ENCODE results near the gene ADCY3.

Gene ADCY3

GRCh38 chr2:24920098-24920808 lies at the start of gene ADCY3:
ADCY3 (minus strand) TSS chr2:24920237; CDS start chr2:24918987, 1,250 bp downstream.
- peak; percentile 81 for DNase-seq

GRCh38 chr2:24969784-24970183 lies 49.7 kb upstream of the ADCY3 start:
- DNase-seq: no peak

DNA sequence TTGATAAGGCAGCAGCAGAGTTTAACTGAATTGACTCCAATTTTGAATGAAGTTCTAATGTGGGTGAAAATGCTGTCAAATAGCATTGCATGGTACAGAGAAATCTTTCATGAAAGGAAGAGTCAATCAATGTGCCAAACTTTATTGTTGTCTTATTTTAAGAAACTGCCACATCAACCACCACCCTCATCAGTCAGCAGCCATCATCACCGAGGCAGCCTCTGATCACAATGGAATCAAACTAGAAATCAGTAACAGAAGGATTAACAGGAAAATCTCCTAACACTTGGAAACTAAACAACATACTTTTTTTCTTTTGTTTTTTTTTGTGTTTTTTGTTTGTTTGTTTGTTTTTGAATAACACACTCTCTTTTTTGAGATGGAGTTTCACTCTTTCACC lies 41.9 kb upstream of the ADCY3 start:
- DNase-seq: no peak

GRCh38 chr2:24959761-24960160 lies 39.7 kb upstream of the ADCY3 start:
- no peak for DNase-seq

DNA sequence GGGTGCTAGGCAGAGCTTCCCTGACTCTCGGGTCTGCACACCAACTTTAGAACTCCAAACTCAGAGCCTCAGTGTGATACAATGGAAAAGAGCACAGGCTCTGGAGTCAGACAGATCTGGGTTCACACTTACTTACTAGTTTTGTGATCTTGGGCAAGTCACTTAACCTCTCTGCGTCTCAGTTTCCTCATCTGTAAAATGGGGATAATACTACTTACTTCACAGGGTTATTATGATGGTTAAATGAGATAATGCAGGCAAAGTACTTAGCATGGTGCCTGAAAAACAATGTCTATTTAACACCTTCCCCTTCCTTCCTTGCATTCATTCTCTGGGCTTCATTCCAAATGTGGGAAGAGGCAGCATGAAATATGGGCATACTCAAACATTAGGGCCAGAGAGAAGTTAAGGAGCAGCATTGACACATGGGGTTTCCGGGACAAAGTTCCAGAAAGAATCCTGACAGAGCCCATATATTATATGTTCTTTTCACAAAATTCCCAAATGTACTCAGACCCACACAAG lies 38.4 kb upstream of the ADCY3 start:
- DNase-seq: no peak

GRCh38 chr2:24957976-24958375 lies 37.9 kb upstream of the ADCY3 start:
- DNase-seq: no peak

- no peak for DNase-seq
Observed at GRCh38 chr2:24957221-24957620, 37.2 kb upstream of the ADCY3 start.

GRCh38 chr2:24955921-24956320 lies 35.9 kb upstream of the ADCY3 start:
- DNase-seq: no peak

- DNase-seq: no peak
Observed at GRCh38 chr2:24955232-24955631, 35.2 kb upstream of the ADCY3 start.

DNA sequence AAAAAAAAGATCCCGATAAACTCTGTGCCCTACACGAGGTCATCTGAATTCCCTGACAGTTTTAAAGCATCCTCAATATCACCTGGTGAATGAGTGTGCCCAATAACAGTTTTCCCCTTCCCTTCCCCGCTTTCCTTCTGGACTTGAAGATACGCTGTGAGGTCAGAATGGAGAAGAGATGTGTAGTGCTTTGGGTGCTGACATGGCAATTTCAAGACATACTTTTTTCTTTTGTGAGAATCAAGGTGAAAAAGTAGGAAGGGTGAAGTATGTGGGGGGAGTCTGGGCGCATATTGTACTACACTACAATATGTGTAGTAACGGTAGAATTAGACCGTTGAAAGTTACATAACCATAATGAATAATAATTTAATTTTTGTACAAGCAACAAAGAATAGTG lies 30.1 kb upstream of the ADCY3 start:
- DNase-seq: no peak

GRCh38 chr2:24948506-24948905 lies 28.5 kb upstream of the ADCY3 start:
- DNase-seq: no peak

DNA sequence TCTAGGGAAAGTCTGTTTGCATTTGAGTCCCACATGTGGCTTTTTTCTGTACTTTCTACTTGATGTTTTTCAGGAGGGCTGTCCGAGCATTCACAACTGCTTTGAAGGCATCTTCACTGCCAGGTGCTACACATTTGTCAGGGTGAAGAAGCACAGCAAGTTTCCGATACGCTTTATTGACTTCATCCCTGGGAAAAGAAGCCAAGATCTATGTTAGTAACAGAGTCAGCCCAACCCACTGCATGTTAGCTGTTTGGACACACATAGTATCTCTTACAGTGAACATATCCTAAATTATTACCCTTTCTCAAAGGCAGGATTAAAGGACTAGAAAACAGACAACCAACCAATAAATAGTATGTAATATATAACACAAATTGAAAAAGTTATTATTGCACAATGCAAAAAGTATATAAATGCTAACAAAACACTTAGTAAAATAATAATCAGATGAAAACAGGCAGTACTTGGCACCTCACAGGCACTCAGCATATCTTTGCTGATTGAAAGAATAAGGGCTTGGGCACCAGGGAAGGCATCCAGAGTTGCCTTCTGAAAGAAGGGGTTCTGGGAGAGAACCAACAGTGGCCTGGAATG lies 27.6 kb upstream of the ADCY3 start:
- no peak for DNase-seq

DNA sequence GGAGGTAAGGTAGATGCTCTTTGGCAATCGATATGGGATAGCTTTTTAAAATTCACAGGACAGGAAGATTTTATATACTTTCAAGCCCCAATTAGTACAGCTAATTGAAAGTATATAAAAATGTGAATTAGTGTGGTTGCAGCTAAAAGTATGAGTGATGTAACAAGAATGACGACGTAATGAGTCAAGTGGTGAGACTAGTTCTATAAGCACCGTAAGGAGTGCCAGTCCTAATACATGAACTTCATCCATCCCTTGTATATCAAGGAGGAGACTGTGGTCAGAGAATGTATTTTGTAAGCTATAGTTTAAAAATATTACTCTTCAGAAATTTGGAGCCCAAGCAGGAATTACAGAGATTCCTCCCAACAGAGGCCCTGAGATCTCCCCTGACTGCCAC lies 25.9 kb upstream of the ADCY3 start:
- no peak for DNase-seq

- DNase-seq: no peak
Observed at GRCh38 chr2:24943427-24944053, 23.5 kb upstream of the ADCY3 start.

GRCh38 chr2:24939353-24939752 lies 19.3 kb upstream of the ADCY3 start:
- no peak for DNase-seq

DNA sequence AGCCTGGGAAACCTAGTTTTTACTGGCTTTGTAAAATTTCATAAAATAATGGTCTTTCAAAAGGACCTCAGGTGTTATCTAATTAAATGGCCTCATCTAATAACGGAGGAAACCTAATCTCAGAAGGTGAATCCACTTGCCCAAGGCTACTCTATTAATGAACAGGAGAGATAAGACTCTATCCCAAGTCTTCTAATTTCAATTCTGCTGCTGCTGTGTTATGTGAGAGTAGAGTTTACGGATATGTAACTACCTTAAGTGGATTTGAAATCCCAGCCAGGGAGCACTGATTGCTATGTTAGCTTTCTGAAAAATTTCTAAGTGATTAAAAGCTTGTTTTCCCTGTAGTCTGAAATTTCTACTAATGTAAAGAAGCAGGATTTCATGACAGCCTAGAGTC lies 17.2 kb upstream of the ADCY3 start:
- no peak for DNase-seq

DNA sequence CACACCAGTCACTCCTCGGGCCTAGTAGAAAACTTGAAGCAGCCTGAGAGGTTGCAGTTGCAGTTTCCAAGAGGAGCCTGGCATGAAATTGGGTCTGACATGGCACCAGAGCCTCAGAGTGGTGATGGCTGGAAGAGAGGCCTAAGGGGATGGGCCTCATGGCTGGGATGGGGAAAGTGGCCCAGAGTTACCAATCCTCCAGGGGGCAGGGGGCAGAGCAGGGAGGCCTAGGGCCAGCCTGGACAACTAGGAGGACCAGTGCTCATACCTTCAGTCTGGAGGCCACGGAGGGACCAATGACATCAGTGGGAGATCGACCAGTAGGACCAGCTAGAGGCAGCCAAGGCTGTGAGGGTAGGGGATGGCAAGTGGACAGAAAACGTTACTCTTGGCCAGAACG lies 15.1 kb upstream of the ADCY3 start:
- no peak for DNase-seq

GRCh38 chr2:24932715-24933114 lies 12.7 kb upstream of the ADCY3 start:
- DNase-seq: no peak

GRCh38 chr2:24930768-24931167 lies 10.7 kb upstream of the ADCY3 start:
- DNase-seq: peak; percentile 46

GRCh38 chr2:24929230-24929629 lies 9.2 kb upstream of the ADCY3 start:
- DNase-seq: no peak

GRCh38 chr2:24928036-24928435 lies 8.0 kb upstream of the ADCY3 start:
- DNase-seq: no peak

DNA sequence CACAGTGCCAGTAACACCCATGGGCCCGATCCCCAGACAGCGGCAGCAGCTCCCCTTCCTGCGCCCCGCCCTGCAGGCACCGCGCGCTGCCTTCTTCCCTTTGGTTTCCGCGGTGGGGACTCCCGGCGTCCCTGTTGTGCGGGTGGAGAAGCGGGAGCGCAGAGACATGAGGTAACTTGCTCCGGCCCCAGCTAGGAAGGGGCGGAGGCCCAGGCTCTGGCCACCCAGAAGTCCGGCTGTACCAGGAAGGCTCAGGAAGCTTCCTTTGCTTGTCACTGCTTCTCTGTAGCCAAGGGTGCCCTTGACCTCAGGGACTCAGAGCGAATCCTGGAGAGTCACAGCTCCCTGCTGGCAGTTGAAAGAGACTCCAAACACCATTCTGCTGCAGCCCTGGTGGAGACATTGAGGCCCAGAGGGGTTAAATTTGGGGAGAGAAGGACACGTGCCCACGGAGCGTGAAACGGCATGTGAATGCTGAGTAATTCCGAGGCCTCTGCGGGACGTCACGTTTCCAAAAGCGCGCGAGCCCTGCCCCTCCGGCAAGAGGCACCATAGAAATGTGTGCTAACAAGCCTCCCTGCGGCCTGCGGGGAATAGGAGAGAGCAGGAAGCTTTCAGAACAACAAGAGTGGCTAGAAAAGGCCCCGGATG lies 6.7 kb upstream of the ADCY3 start:
- peak; percentile 82 for DNase-seq

DNA sequence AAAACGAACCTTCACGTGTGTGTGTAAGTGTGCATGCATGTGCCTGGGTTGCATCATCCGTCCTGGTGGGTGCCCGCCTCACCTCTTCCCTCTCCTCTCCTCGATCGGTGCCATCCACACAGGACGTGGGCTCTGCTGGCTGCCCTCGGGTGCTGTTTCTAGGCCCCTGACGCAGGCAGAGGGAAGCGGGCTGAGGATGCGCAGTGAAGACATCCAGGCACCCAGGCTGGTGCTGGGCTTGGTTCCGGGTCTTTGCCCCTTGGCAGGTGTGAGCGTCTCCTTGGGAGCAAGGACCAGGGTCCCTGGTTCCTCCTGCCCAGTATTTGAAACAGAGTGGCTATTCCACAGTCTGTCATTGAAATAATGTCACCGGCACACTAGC lies 6.2 kb upstream of the ADCY3 start:
- no peak for DNase-seq

GRCh38 chr2:24925815-24926214 lies 5.8 kb upstream of the ADCY3 start:
- no peak for DNase-seq
